A549 (cell line): ENCODE data around the gene LRRC70. TPM values are rescaled to one million over a fixed set of nuclear protein-coding genes. Genes with fewer than 3 reads are reported as not detected.

ENCODE experiments used
- ATAC-seq, 2 experiments: fragments of 200-7000 bp in 1 of 2; fragments of >200 bp in 1 of 2; cut with Nextera tagmentation in 1 of 2; cut with Tn5 transposase in 1 of 2; 3 replicates each; pipeline versions ENCODE4 v1.8.0 to v1.9.1; 2018 to 2020; ENCODE audit warnings: mild to moderate bottlenecking in 1 of 2, moderate library complexity in 1 of 2
- CTCF ChIA-PET: fragments of 300-600 bp; sonication (Branson Sonifier 250); formaldehyde crosslinking; extraction: SDS; loops from one replicate; lab custom pipeline; 2021; ENCODE audit warnings: antibody characterized with exemption, inconsistent platforms; lab: Yijun Ruan, JAX
- POLR2A ChIA-PET: fragments of 350-600 bp; formaldehyde crosslinking; extraction: SDS; loops from one replicate; lab custom pipeline; 2021; ENCODE audit warnings: antibody characterized with exemption, inconsistent platforms; lab: Yijun Ruan, JAX
- DNase-seq, 2 experiments: peaks; one replicate each; pipeline versions ENCODE4 v3.0.0 to v3.0.0-alpha.2; 2011 to 2016; ENCODE audit warnings: low read depth in 1 of 2, low spot score in 1 of 2
- FAIRE-seq: peaks from 2 replicates; lab custom pipeline; 2011; peaks lifted over from hg19 to GRCh38; lab: Jason Lieb, UNC
- H3K27ac ChIP-seq, 2 experiments: fragments of >200 bp; sonication (Bioruptor Twin); formaldehyde crosslinking; 3 replicates each; pipeline ENCODE4 v1.5.1; 2016 to 2017
- H3K4me1 ChIP-seq: fragments of >200 bp; sonication (Bioruptor Twin); formaldehyde crosslinking; 3 replicates; pipeline ENCODE4 v1.6.1; 2016
- H3K4me2 ChIP-seq: fragments of >200 bp; sonication (Bioruptor Twin); formaldehyde crosslinking; 3 replicates; pipeline ENCODE4 v1.6.1; 2016
- H3K4me3 ChIP-seq: fragments of >200 bp; sonication (Bioruptor Twin); formaldehyde crosslinking; 3 replicates; pipeline ENCODE4 v1.5.1; 2016
- H3K9me3 ChIP-seq: fragments of >200 bp; sonication (Bioruptor Twin); formaldehyde crosslinking; 3 replicates; pipeline ENCODE4 v1.6.1; 2016
- BHLHE40 ChIP-seq: IDR thresholded peaks from 2 replicates; pipeline ENCODE4 v1.6.1; 2012; ENCODE audit warnings: low read depth, low read length, inconsistent platforms
- CBX8 ChIP-seq: fragments of 200-600 bp; sonication (generic); IDR thresholded peaks from 2 replicates; pipeline ENCODE4 v1.6.1; 2016
- CHD2 ChIP-seq: fragments of 150-350 bp; IDR thresholded peaks from 2 replicates; pipeline ENCODE4 v1.6.1; 2014; ENCODE audit warnings: low read length; ENCODE audit not compliant: partially characterized antibody
- CHD4 ChIP-seq: fragments of 200-600 bp; sonication (generic); IDR thresholded peaks from 2 replicates; pipeline ENCODE4 v1.6.1; 2016; ENCODE audit warnings: antibody characterized with exemption, mild to moderate bottlenecking, borderline replicate concordance
- EHF ChIP-seq: fragments of 250-450 bp; sonication (Bioruptor Pico); IDR thresholded peaks from 2 replicates; pipeline ENCODE4 v1.5.0; 2020; ENCODE audit warnings: mild to moderate bottlenecking
- EHMT2 ChIP-seq: fragments of 200-600 bp; sonication (generic); IDR thresholded peaks from 2 replicates; pipeline ENCODE4 v1.6.1; 2016; ENCODE audit warnings: antibody characterized with exemption, low read depth, mild to moderate bottlenecking, moderate library complexity
- ESRRA ChIP-seq: fragments of 150-350 bp; IDR thresholded peaks from 2 replicates; pipeline ENCODE4 v1.6.1; 2014; ENCODE audit warnings: mild to moderate bottlenecking, low read length, borderline replicate concordance
- FOSB ChIP-seq: fragments of 250-450 bp; sonication (Bioruptor Pico); IDR thresholded peaks from 2 replicates; pipeline ENCODE4 v1.5.0; 2020; ENCODE audit warnings: mild to moderate bottlenecking, moderate library complexity
- GATA3 ChIP-seq: IDR thresholded peaks from 2 replicates; pipeline ENCODE4 v1.6.1; 2012; ENCODE audit warnings: borderline replicate concordance
- HEYL ChIP-seq: fragments of 250-450 bp; sonication (Bioruptor Pico); IDR thresholded peaks from 2 replicates; pipeline ENCODE4 v1.8.0; 2021; ENCODE audit warnings: mild to moderate bottlenecking, moderate library complexity
- HOXB13 ChIP-seq: fragments of 250-450 bp; sonication (Bioruptor Pico); IDR thresholded peaks from 2 replicates; pipeline ENCODE4 v1.5.0; 2020; ENCODE audit warnings: low read depth, mild to moderate bottlenecking, moderate library complexity
- HOXB5 ChIP-seq: fragments of 250-450 bp; sonication (Bioruptor Pico); IDR thresholded peaks from 2 replicates; pipeline ENCODE4 v1.5.0; 2020; ENCODE audit warnings: mild to moderate bottlenecking, moderate library complexity
- JUN ChIP-seq, 2 experiments: fragments of >200 bp; sonication (Bioruptor Twin); formaldehyde crosslinking; IDR thresholded peaks; 2 replicates in 1 of 2; 3 replicates in 1 of 2; pipeline ENCODE4 v1.6.1; 2016 to 2017
- MAFK ChIP-seq: fragments of 450-650 bp; IDR thresholded peaks from 2 replicates; pipeline ENCODE4 v1.6.1; 2014; ENCODE audit not compliant: partially characterized antibody
- MAZ ChIP-seq: fragments of 150-350 bp; IDR thresholded peaks from 2 replicates; pipeline ENCODE4 v1.6.1; 2014; ENCODE audit warnings: antibody characterized with exemption, low read depth, low read length, borderline replicate concordance
- MYC ChIP-seq: IDR thresholded peaks from 2 replicates; pipeline ENCODE4 v1.6.1; 2012; ENCODE audit warnings: mild to moderate bottlenecking, inconsistent platforms, low read length, improper control_type of control experiment, borderline replicate concordance
- NR3C1 ChIP-seq: fragments of >200 bp; sonication (Bioruptor Twin); formaldehyde crosslinking; IDR thresholded peaks from 3 replicates; pipeline ENCODE4 v1.6.1; 2017
- POLR2AphosphoS2 ChIP-seq: conservative IDR thresholded peaks from 2 replicates; pipeline ENCODE4 v1.6.1; 2012; ENCODE audit warnings: low read length, improper control_type of control experiment, inconsistent platforms
- RAD21 ChIP-seq, 2 experiments: fragments of >200 bp in 1 of 2; sonication (Bioruptor Twin) in 1 of 2; formaldehyde crosslinking in 1 of 2; IDR thresholded peaks in 1 of 2; conservative IDR thresholded peaks in 1 of 2; 2 replicates in 1 of 2; 3 replicates in 1 of 2; pipeline ENCODE4 v1.6.1; 2012 to 2018; ENCODE audit warnings: inconsistent platforms in 1 of 2
- RARB ChIP-seq: fragments of 250-450 bp; sonication (Bioruptor Pico); IDR thresholded peaks from 2 replicates; pipeline ENCODE4 v1.8.0; 2021; ENCODE audit warnings: mild to moderate bottlenecking, moderate library complexity
- RCOR1 ChIP-seq: fragments of 150-350 bp; IDR thresholded peaks from 2 replicates; pipeline ENCODE4 v1.6.1; 2014; ENCODE audit warnings: antibody characterized with exemption, low read length, low read depth
- TP53 ChIP-seq: fragments of 250-450 bp; sonication (Bioruptor Pico); IDR thresholded peaks from 2 replicates; pipeline ENCODE4 v1.5.0; 2021; ENCODE audit warnings: mild to moderate bottlenecking, moderate library complexity
- ZC3H11A ChIP-seq: fragments of 450-650 bp; IDR thresholded peaks from 2 replicates; pipeline ENCODE4 v1.6.1; 2014; ENCODE audit warnings: antibody characterized with exemption, mild to moderate bottlenecking
- ZFP36 ChIP-seq: fragments of 450-650 bp; IDR thresholded peaks from 2 replicates; pipeline ENCODE4 v1.6.1; 2014; ENCODE audit warnings: borderline replicate concordance; ENCODE audit not compliant: partially characterized antibody
- WGBS: methylation state at CpG from one replicate; pipeline ENCODE4 v1.1.6; 2017; ENCODE audit errors: missing lambda C conversion rate; 5-methylcytosine and 5-hydroxymethylcytosine counted together
- polyA plus RNA-seq, 4 experiments: library from polyadenylated mRNA; depleted of rRNA in 3 of 4; stranded (reverse); fragments of >200 nt; fragmentation: RNase III in 1 of 4; extraction: RNeasy Plus Mini Kit Qiagen cat#74134 plus additional on column Dnase treatment in 1 of 4; gene quantifications; 2 replicates in 3 of 4; 3 replicates in 1 of 4; pipeline ENCODE4 v1.2.3, GENCODE V29; 2011 to 2017
- TF ChIP-seq, protein P1 (sequence below): fragments of >200 bp; sonication (Bioruptor Twin); formaldehyde crosslinking; IDR thresholded peaks from 3 replicates; pipeline ENCODE4 v1.6.1; 2016
- TF ChIP-seq, protein P2 (sequence below): fragments of 250-450 bp; sonication (Bioruptor Pico); IDR thresholded peaks from 2 replicates; pipeline ENCODE4 v1.5.0; 2021; ENCODE audit warnings: mild to moderate bottlenecking, moderate library complexity, borderline replicate concordance
- TF ChIP-seq, protein P3 (sequence below): fragments of 250-450 bp; sonication (Bioruptor Pico); IDR thresholded peaks from 2 replicates; pipeline ENCODE4 v1.5.0; 2020; ENCODE audit warnings: low read depth, mild to moderate bottlenecking, moderate library complexity
- TF ChIP-seq, protein P4 (sequence below): fragments of >200 bp; sonication (Bioruptor Twin); formaldehyde crosslinking; IDR thresholded peaks from 2 replicates; pipeline ENCODE4 v1.6.1; 2016
- TF ChIP-seq, protein P5 (sequence below): fragments of >200 bp; sonication (Bioruptor Twin); formaldehyde crosslinking; IDR thresholded peaks from 3 replicates; pipeline ENCODE4 v1.5.1; 2016

Gene LRRC70
- polyA plus RNA-seq, 2 of the 4 experiments (the other 2 are of a cell fraction), result 0.32 TPM; not detected in 1

DNA sequence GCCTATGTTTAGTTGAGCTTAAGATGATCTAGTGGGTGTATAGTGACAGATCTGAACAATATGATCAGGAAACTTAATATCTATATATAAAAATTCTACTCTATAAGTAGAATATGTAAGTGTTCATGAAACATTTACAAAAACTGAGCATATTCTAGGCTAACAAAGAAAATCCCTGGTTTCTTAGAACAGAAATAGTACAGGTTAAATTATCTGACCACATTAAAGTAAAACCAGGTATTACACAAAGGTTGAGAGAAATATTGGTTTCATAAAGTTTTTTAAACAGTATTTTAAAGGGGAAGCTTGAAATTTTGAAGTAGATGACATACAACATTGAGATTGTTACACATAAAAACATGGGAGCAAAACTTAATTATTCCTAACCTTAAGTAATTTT is 39.3 kb downstream of the LRRC70 start:
- Histone ChIP-seq H3K9me3 (no peaks in the 10 kb centered on the region), H3K27ac (no peak overlapping the region), H3K4me1 (no peaks in the 10 kb centered on the region), H3K4me3 (no peak overlapping the region), H3K4me2 (no peak overlapping the region)
- no peak for DNase-seq
- ATAC-seq, result no peak
- FAIRE-seq, result no peak
- CTCF ChIA-PET, result no interaction called here
- TF ChIP-seq CBX8 (no peak), TP53 (no peak), POLR2AphosphoS2 (no peak), RAD21 (conservative IDR thresholded peaks at IDR 0.05 in 1 of 2, IDR thresholded peaks at IDR 0.05 in 1 of 2) (no peak), GATA3 (no peak), EHF (CRISPR knock-in tag) (no peak), CHD4 (no peak), ZC3H11A (no peak), RARB (CRISPR knock-in tag) (no peak)
- POLR2A ChIA-PET, result no interaction called here

DNA sequence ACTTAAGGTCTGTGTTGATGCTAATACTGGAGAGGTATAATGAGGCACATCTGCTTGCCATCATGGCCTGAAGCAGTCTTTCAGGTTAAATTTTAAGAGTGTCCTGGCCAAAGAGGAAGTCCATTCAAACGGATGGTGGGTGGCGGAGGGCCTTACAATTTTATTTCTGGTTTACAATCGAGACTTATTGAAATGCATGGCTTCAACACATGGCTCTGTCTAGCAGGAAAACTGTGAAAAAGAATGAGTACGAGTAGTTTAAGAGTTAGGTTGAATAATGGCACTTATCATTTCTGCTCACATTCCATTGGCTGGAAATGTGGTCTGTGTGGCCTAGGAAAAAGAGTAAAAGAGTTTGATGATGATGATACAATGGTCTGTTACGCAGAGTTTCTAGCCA is 42.1 kb downstream of the LRRC70 start:
- no peak for ATAC-seq
- CTCF ChIA-PET, result no interaction called here

DNA sequence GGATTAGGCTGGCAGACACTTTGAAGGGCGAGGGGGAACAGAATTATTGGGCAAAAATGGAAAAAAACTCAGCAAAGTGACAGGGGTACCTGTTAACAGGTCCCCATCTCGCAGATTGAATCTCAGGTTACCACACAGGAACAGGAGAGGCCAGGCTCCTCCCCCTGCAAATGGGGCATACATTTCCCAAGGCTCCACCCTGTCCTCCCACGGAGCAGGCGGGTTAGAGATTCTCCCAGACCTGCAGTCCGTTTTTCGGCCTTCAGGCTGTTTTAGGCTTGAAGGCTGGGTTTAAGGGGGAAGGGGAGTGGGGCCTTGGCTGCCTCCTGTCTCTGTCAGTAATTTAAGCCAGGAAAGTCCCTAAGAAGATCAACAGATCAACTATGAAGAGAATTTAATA is 42.7 kb downstream of the LRRC70 start:
- H3K9me3 ChIP-seq, result no peaks in the 10 kb centered on the region
- DNase-seq, result no peak
- no peak overlapping the region for H3K27ac ChIP-seq
- ChIA-PET CTCF (no interaction called here), POLR2A (no interaction called here)
- 85% methylated on average over 6 of the region's 6 CpGs for WGBS
- no peak overlapping the region for H3K4me3 ChIP-seq
- no peak overlapping the region for H3K4me2 ChIP-seq
- FAIRE-seq, result no peak
- ATAC-seq, result no peak
- H3K4me1 ChIP-seq, result no peaks in the 10 kb centered on the region
- no peak for TF ChIP-seq MAZ
- no peak for TF ChIP-seq NR3C1
- no peak for TF ChIP-seq HOXB13
- no peak for TF ChIP-seq RCOR1
- no peak for TF ChIP-seq HEYL (CRISPR knock-in tag)
- TF ChIP-seq, protein P1, sequence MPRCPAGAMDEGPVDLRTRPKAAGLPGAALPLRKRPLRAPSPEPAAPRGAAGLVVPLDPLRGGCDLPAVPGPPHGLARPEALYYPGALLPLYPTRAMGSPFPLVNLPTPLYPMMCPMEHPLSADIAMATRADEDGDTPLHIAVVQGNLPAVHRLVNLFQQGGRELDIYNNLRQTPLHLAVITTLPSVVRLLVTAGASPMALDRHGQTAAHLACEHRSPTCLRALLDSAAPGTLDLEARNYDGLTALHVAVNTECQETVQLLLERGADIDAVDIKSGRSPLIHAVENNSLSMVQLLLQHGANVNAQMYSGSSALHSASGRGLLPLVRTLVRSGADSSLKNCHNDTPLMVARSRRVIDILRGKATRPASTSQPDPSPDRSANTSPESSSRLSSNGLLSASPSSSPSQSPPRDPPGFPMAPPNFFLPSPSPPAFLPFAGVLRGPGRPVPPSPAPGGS, result no peak
- no peak for TF ChIP-seq JUN (IDR thresholded peaks at IDR 0.05)
- TF ChIP-seq, protein P2, sequence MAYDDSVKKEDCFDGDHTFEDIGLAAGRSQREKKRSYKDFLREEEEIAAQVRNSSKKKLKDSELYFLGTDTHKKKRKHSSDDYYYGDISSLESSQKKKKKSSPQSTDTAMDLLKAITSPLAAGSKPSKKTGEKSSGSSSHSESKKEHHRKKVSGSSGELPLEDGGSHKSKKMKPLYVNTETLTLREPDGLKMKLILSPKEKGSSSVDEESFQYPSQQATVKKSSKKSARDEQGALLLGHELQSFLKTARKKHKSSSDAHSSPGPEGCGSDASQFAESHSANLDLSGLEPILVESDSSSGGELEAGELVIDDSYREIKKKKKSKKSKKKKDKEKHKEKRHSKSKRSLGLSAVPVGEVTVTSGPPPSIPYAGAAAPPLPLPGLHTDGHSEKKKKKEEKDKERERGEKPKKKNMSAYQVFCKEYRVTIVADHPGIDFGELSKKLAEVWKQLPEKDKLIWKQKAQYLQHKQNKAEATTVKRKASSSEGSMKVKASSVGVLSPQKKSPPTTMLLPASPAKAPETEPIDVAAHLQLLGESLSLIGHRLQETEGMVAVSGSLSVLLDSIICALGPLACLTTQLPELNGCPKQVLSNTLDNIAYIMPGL (CRISPR knock-in tag), result no peak
- no peak for TF ChIP-seq BHLHE40
- TF ChIP-seq, protein P3, sequence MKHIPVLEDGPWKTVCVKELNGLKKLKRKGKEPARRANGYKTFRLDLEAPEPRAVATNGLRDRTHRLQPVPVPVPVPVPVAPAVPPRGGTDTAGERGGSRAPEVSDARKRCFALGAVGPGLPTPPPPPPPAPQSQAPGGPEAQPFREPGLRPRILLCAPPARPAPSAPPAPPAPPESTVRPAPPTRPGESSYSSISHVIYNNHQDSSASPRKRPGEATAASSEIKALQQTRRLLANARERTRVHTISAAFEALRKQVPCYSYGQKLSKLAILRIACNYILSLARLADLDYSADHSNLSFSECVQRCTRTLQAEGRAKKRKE (CRISPR knock-in tag), result no peak

More for the DNA sequence above, 42.1 kb downstream of the LRRC70 start:
- POLR2A ChIA-PET, result no interaction called here
- FAIRE-seq, result no peak
- TF ChIP-seq ESRRA (no peak), RARB (CRISPR knock-in tag) (no peak), EHMT2 (no peak), CHD2 (no peak), ZFP36 (no peak), HOXB13 (no peak), MAFK (no peak), FOSB (CRISPR knock-in tag) (no peak), HOXB5 (no peak), MYC (no peak)
- TF ChIP-seq, protein P4, sequence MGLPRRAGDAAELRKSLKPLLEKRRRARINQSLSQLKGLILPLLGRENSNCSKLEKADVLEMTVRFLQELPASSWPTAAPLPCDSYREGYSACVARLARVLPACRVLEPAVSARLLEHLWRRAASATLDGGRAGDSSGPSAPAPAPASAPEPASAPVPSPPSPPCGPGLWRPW, result no peak
- TF ChIP-seq, protein P2 (CRISPR knock-in tag), result no peak
- TF ChIP-seq, protein P5, sequence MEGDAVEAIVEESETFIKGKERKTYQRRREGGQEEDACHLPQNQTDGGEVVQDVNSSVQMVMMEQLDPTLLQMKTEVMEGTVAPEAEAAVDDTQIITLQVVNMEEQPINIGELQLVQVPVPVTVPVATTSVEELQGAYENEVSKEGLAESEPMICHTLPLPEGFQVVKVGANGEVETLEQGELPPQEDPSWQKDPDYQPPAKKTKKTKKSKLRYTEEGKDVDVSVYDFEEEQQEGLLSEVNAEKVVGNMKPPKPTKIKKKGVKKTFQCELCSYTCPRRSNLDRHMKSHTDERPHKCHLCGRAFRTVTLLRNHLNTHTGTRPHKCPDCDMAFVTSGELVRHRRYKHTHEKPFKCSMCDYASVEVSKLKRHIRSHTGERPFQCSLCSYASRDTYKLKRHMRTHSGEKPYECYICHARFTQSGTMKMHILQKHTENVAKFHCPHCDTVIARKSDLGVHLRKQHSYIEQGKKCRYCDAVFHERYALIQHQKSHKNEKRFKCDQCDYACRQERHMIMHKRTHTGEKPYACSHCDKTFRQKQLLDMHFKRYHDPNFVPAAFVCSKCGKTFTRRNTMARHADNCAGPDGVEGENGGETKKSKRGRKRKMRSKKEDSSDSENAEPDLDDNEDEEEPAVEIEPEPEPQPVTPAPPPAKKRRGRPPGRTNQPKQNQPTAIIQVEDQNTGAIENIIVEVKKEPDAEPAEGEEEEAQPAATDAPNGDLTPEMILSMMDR, result no peak
- 92% methylated on average over 5 of the region's 5 CpGs for WGBS
- Histone ChIP-seq H3K27ac (no peak overlapping the region), H3K4me3 (no peak overlapping the region), H3K4me1 (no peaks in the 10 kb centered on the region), H3K9me3 (no peaks in the 10 kb centered on the region), H3K4me2 (no peak overlapping the region)
- DNase-seq, result no peak
